Heart left ventricle (tissue), 16 donors: ENCODE results near the gene EPHB1. TPM values are rescaled to one million over a fixed set of nuclear protein-coding genes. Genes with fewer than 3 reads are reported as not detected.

ENCODE experiments used
- ATAC-seq, 4 donors: fragments of 200-7000 bp; cut with Tn5 transposase; one replicate each; pipeline ENCODE4 v1.9.1; 2020 to 2022; ENCODE audit warnings: moderate library complexity in 4 of 4, mild to moderate bottlenecking in 3 of 4, moderate number of reproducible peaks in 1 of 4
- DNase-seq, 5 donors: peaks; one replicate each; pipeline ENCODE4 v3.0.0-alpha.2; 2020
- H3K27ac ChIP-seq, 12 donors: fragments of 200-600 bp; sonication (generic) in 4 of 12; one replicate each; pipeline versions ENCODE4 v1.5.0 to v1.8.0; 2016 to 2022; ENCODE audit warnings: mild to moderate bottlenecking in 2 of 12
- H3K27me3 ChIP-seq, 9 donors: fragments of 200-600 bp; sonication (generic) in 2 of 9; one replicate each; pipeline versions ENCODE4 v1.5.1 to v1.8.0; 2016 to 2022; ENCODE audit warnings: mild to moderate bottlenecking in 3 of 9
- H3K36me3 ChIP-seq, 9 donors: fragments of 200-600 bp; sonication (generic) in 2 of 9; one replicate each; pipeline versions ENCODE4 v1.5.0 to v1.8.0; 2018 to 2022; ENCODE audit warnings: mild to moderate bottlenecking in 2 of 9
- H3K4me1 ChIP-seq, 12 donors: fragments of 200-600 bp; sonication (generic) in 4 of 12; one replicate each; pipeline versions ENCODE4 v1.5.0 to v1.8.0; 2016 to 2022; ENCODE audit warnings: mild to moderate bottlenecking in 3 of 12
- H3K4me3 ChIP-seq, 12 donors: fragments of 200-600 bp; sonication (generic) in 4 of 12; one replicate each; pipeline versions ENCODE4 v1.5.0 to v1.8.0; 2017 to 2022; ENCODE audit warnings: mild to moderate bottlenecking in 9 of 12, moderate library complexity in 4 of 12
- H3K9me3 ChIP-seq, 12 donors: fragments of 200-600 bp; sonication (generic) in 4 of 12; one replicate each; pipeline versions ENCODE4 v1.5.0 to v1.8.0; 2016 to 2022; ENCODE audit warnings: mild to moderate bottlenecking in 1 of 12
- CTCF ChIP-seq, 12 donors: fragments of 200-600 bp; sonication (generic) in 4 of 12; IDR thresholded peaks; one replicate each; pipeline versions ENCODE4 v1.5.0 to v1.8.0; 2018 to 2022; ENCODE audit warnings: antibody characterized with exemption in 12 of 12, mild to moderate bottlenecking in 5 of 12
- POLR2A ChIP-seq, 2 donors: fragments of 450-650 bp; IDR thresholded peaks; one replicate each; pipeline ENCODE4 v1.6.1; 2017; ENCODE audit warnings: antibody characterized with exemption in 2 of 2, mild to moderate bottlenecking in 2 of 2, moderate library complexity in 2 of 2
- WGBS, 4 donors: extraction: QIAGEN DNeasy Blood & Tissue Kit in 2 of 4; methylation state at CpG; one replicate each; pipeline versions ENCODE4 v1.1.5 to v1.1.7; 2013 to 2018; 5-methylcytosine and 5-hydroxymethylcytosine counted together
- intact Hi-C, 10 donors: fragments of 100-400 bp; cut with DNase I; formaldehyde crosslinking; loops; one replicate each; pipeline versions ENCODE4 v1.11.1 to v1.14.2; 2022
- polyA plus RNA-seq, 2 donors: library from polyadenylated mRNA; stranded (reverse); fragments of 200-250 nt; gene quantifications; one replicate each; pipeline ENCODE4 v1.2.3, GENCODE V29; 2013
- total RNA-seq, 9 donors: library from RNA; depleted of rRNA in 2 of 9; stranded (reverse); fragments of >200 nt in 2 of 9; fragmentation: NEBNext Ultra II Directional in 3 of 9; extraction: Animal tissue kit (Norgen Biotek cat#: 25700) in 3 of 9; gene quantifications; one replicate each; pipeline versions ENCODE4 v1.1.0 to v1.2.4, GENCODE V29; 2016 to 2023
- donor health status: ischemic (EF 13 %, LVEDD 7.1; RV severe dilation, severe dysfunction).
- donor health status: healthy with polysubstance abuse.
- donor health status: DM: no; HTN: yes; CAD: no.
- donor health status: DM: no; HTN: no; CAD: no.
- donor health status: ischemic (EF 25% LVEDD 6.9; RV normal size, moderate dysfunction).
- donor health status: ischemic (EF 25% LVEDD 5.7; RV mildly dilated, moderate dysfunction).
- donor health status: healthy.
- donor health status: DM: yes; HTN: yes; CAD: no.
- donor health status: ischemic (EF 35%, LVEDD 5.7; RV mildly dilated, moderate dysfunction).
- donor health status: nonischemic (EF 11% LVEDD 7.7; RV severe dilation, severe dysfunction).
- donor health status: DM: yes; HTN: yes; CAD: no.
- donor health status: PGD.
- donor health status: ischemic (EF 29% LVEDD 5.4; RV normal size, mild dysfunction).
- donor health status: nonischemic (EF 23%, LVEDD 6.1; RV moderate dilation, normal function).

The EPHB1 gene
- total and polyA plus RNA-seq, 11 donors = 0.31 to 2.2 (median 1.1) TPM

GRCh38 chr3:135118792-135119191 is 323.7 kb downstream of the EPHB1 start:
- no peaks in the 10 kb centered on the region for H3K4me1 ChIP-seq
- TF ChIP-seq POLR2A (IDR thresholded peaks at IDR 0.05) (no peak), CTCF (IDR thresholded peaks at IDR 0.05) (no peak)
- intact Hi-C loops = no loop called here
- 76 to 82% (median 79%) methylated on average over 2 of the region's 2 CpGs for WGBS, 4 donors
- no peaks in the 10 kb centered on the region for H3K36me3 ChIP-seq
- no peaks in the 10 kb centered on the region for H3K9me3 ChIP-seq
- no peaks in the 10 kb centered on the region for H3K27me3 ChIP-seq
- H3K4me3 ChIP-seq = no peak overlapping the region
- DNase-seq (no peak), ATAC-seq (no peak)
- H3K27ac ChIP-seq = no peak overlapping the region

- Histone ChIP-seq H3K36me3 (no peaks in the 10 kb centered on the region), H3K9me3 (no peaks in the 10 kb centered on the region), H3K4me1 (no peaks in the 10 kb centered on the region), H3K27ac (no peak overlapping the region), H3K27me3 (peaks cover 0 to 5% (median 0%) of the 10 kb centered on the region in 9 donors), H3K4me3 (no peak overlapping the region)
- DNase-seq = no peak
- 75 to 95% (median 80%) methylated on average over 2 of the region's 2 CpGs for WGBS, 4 donors
- intact Hi-C loops = no loop called here
- no peak for ATAC-seq
- no peak for TF ChIP-seq POLR2A (IDR thresholded peaks at IDR 0.05)
- no peak for TF ChIP-seq CTCF (IDR thresholded peaks at IDR 0.05)
Measured at GRCh38 chr3:135125171-135125801, 330.2 kb downstream of the EPHB1 start.

GRCh38 chr3:135127946-135128470 is 332.9 kb downstream of the EPHB1 start:
- intact Hi-C loops = no loop called here
- no peak for ATAC-seq
- no peaks in the 10 kb centered on the region for H3K4me1 ChIP-seq

GRCh38 chr3:135128818-135129217 is 333.8 kb downstream of the EPHB1 start:
- no peak overlapping the region for H3K4me3 ChIP-seq
- H3K27ac ChIP-seq = no peak overlapping the region
- H3K4me1 ChIP-seq = no peaks in the 10 kb centered on the region
- H3K9me3 ChIP-seq = no peaks in the 10 kb centered on the region
- H3K36me3 ChIP-seq = no peaks in the 10 kb centered on the region
- peaks cover 0 to 5% (median 0%) of the 10 kb centered on the region in 9 donors for H3K27me3 ChIP-seq
- no peak for ATAC-seq
- DNase-seq = no peak
- intact Hi-C loops = no loop called here
- no peak for TF ChIP-seq POLR2A (IDR thresholded peaks at IDR 0.05)
- TF ChIP-seq CTCF (IDR thresholded peaks at IDR 0.05) = no peak
- 47 to 78% (median 70%) methylated on average over 2 to 3 of the region's 3 CpGs for WGBS, 4 donors

More at GRCh38 chr3:135127946-135128470, 332.9 kb downstream of the EPHB1 start:
- no peak for DNase-seq
- 88 to 91% (median 89%) methylated on average over 5 of the region's 5 CpGs for WGBS, 4 donors
- H3K4me3 ChIP-seq = no peak overlapping the region
- H3K27ac ChIP-seq = no peak overlapping the region
- TF ChIP-seq CTCF (IDR thresholded peaks at IDR 0.05) (no peak), POLR2A (IDR thresholded peaks at IDR 0.05) (no peak)
- no peaks in the 10 kb centered on the region for H3K9me3 ChIP-seq
- no peaks in the 10 kb centered on the region for H3K36me3 ChIP-seq
- peaks cover 0 to 5% (median 0%) of the 10 kb centered on the region in 9 donors for H3K27me3 ChIP-seq
